Activated naive CD4-positive, alpha-beta T cell treated with anti-CD3 and anti-CD28 coated beads, Interleukin-2, amount 50 U/mL, for 72 hours (primary cell): ENCODE data around the gene TP53I13. TPM values are rescaled to one million over a fixed set of nuclear protein-coding genes. Genes with fewer than 3 reads are reported as not detected.
"Not testable (repeated sequence)": the region's sequence is repeated elsewhere in the genome, so short reads cannot be mapped to it uniquely, and the experiment has no call there.

Experiments
- ATAC-seq, 2 donors: fragments of 150-1000 bp; cut with Tn5 transposase; 2 replicates each; pipeline ENCODE4 v1.10.0; 2021; ENCODE audit warnings: mild to moderate bottlenecking in 2 of 2, moderate library complexity in 2 of 2
- DNase-seq, 2 donors: peaks; one replicate each; pipeline ENCODE4 v3.0.0; 2021 to 2022; ENCODE audit warnings: low spot score in 2 of 2
- H3K27ac Mint-ChIP-seq, 2 donors: one replicate each; pipeline ENCODE4 v1.8.0; 2022; ENCODE audit warnings: mild to moderate bottlenecking in 2 of 2, mixed read lengths in 2 of 2
- H3K36me3 Mint-ChIP-seq, 2 donors: one replicate each; pipeline ENCODE4 v1.8.0; 2022; ENCODE audit warnings: mixed read lengths in 2 of 2
- H3K9me3 Mint-ChIP-seq, 2 donors: one replicate each; pipeline ENCODE4 v1.8.0; 2022; ENCODE audit warnings: mixed read lengths in 2 of 2
- total RNA-seq, 2 donors: library from RNA; stranded (reverse); gene quantifications; one replicate each; pipeline ENCODE4 v1.2.3, GENCODE V29; 2022

TP53I13 gene, protein sequence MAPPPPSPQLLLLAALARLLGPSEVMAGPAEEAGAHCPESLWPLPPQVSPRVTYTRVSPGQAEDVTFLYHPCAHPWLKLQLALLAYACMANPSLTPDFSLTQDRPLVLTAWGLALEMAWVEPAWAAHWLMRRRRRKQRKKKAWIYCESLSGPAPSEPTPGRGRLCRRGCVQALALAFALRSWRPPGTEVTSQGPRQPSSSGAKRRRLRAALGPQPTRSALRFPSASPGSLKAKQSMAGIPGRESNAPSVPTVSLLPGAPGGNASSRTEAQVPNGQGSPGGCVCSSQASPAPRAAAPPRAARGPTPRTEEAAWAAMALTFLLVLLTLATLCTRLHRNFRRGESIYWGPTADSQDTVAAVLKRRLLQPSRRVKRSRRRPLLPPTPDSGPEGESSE
- 10 to 100 TPM; 29.9 to 52.1 TPM for total RNA-seq

DNA sequence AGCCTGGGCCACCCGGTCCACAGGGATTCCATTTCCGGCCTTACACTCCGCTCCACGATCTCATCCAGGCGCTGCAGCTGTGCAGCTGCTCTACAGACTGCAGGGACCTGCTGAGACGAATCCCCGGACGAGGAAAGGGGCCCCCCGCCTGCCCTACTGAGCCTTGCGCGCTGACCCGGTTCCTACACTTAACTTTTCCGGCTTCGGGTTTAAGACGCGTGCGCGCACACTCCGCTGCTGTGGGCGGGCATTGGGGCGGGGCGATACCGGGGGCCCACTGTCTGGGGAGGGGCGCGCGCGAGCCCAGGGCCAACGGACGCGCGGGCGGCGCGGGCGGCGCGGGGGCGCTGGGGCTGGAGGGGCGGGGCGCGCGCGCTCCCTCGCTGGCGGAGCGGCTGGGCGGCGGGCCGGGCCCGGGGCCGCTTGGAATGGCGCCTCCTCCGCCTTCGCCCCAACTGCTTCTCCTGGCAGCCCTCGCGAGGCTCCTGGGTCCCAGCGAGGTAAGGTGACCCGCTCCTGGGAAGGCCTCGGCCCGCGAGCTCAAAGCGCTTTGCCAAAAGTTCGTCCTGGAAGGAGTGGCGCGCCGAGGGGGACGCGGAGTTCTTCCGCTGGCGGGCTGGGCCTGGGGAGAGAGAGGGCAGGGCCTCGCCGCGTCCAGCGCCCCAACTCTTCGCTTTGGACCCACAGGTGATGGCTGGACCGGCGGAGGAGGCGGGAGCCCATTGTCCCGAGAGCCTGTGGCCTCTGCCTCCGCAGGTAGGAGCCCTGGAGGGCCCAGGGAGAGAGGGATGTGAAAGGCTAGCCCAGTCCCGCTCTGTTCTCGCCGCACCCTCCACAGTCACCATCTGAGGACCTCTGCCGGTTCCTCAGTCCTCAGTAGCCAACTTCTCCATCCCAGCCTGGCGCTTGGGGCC lies at the start of gene TP53I13:
TSS of gene TP53I13 (plus strand) at position 371 of the 914 bp plus-strand sequence. CDS start at position 429, 58 bp downstream.
- H3K27ac Mint-ChIP-seq, result peak within 1 kb of the TSS; percentile 88 to 90
- H3K36me3 Mint-ChIP-seq, result peaks cover 5 to 15% of the 10 kb centered on the region in 2 donors
- H3K9me3 Mint-ChIP-seq, result no peaks in the 10 kb centered on the region
- DNase-seq, result peak; percentile 84 to 87
- peak; percentile 60 to 63 for ATAC-seq

DNA sequence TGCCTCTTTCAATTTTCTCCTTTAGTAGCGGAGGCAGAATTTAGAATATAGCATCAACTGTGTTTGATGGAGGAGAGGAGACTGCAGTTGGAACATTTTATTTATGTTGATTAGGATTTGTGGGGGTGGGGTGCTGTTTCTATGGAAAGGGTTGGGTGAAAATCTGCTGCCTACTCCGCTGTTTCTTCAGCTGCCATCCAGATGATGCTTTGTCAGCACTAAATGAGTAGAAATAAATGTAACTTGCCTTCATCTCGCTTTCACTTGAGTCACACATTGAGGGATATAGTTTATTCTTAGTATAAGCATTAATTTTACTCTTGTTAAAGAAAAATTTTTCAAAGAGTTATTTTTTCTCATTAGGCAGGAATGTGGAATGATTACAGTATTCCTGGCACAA lies 43.8 kb upstream of the TP53I13 start:
- ATAC-seq (no peak), DNase-seq (no peak)
- H3K27ac Mint-ChIP-seq, result no peak overlapping the region
- H3K9me3 Mint-ChIP-seq, result no peaks in the 10 kb centered on the region
- H3K36me3 Mint-ChIP-seq, result no peaks in the 10 kb centered on the region

DNA sequence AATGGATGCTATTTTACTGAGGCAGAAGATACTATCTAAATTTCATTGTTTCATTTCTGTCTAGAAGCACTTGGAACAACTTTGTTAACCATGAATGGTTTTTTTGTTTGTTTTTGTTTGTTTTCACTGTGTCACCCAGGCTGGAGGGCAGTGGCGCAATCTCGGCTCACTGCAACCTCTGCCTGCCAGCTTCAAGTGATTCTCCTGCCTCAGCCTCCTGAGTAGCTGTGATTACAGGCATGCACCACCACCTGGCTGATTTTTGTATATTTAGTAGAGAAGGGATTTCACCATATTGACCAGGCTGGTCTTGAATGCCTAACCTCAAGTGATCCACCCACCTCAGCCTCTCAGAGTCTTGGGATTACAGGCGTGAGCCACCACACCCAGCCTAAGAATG lies 42.2 kb upstream of the TP53I13 start:
- DNase-seq, result no peak
- peak in 1 of 2 donors; percentile 31 for ATAC-seq
- H3K27ac Mint-ChIP-seq, result no peak overlapping the region
- no peaks in the 10 kb centered on the region for H3K36me3 Mint-ChIP-seq
- no peaks in the 10 kb centered on the region for H3K9me3 Mint-ChIP-seq

DNA sequence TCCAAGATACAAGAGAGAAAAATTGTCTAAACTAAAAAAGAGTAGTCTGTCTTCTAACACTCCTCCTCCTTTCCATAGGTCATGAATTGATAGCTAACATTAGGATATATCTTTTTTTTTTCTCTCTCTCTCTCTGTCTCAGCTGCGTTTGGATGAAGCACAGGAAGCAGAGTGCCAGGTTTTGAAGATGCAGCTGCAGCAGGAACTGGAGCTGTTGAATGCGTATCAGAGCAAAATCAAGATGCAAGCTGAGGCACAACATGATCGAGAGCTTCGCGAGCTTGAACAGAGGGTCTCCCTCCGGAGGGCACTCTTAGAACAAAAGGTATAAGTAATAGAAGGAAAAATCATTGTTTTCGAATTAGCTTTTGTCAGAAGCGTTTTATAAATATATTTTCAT lies 34.5 kb upstream of the TP53I13 start:
- no peak overlapping the region for H3K27ac Mint-ChIP-seq
- no peaks in the 10 kb centered on the region for H3K9me3 Mint-ChIP-seq
- ATAC-seq (no peak), DNase-seq (no peak)
- peaks cover 6 to 7% of the 10 kb centered on the region in 2 donors for H3K36me3 Mint-ChIP-seq

DNA sequence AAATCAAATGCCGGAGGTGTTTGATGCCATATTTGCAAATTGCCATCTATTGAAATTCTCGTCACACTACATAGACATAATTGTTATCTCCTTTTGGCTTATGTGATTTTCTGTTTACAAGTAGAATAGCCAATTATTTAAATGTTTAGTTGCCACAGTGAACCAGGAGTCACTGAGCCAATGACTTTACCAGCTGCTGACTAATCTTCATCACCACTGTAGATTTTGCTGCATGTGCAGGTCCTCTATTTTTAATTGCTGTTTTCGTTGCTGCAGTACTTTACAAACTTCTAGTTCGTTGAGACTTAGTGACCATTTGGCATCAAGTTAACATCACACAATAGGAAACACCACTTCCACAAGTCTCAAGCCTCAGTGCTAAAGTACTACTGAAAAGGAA lies 24.4 kb upstream of the TP53I13 start:
- H3K27ac Mint-ChIP-seq, result no peak overlapping the region
- H3K9me3 Mint-ChIP-seq, result no peaks in the 10 kb centered on the region
- peaks cover 0 to 5% of the 10 kb centered on the region in 2 donors for H3K36me3 Mint-ChIP-seq
- DNase-seq, result no peak
- no peak for ATAC-seq

DNA sequence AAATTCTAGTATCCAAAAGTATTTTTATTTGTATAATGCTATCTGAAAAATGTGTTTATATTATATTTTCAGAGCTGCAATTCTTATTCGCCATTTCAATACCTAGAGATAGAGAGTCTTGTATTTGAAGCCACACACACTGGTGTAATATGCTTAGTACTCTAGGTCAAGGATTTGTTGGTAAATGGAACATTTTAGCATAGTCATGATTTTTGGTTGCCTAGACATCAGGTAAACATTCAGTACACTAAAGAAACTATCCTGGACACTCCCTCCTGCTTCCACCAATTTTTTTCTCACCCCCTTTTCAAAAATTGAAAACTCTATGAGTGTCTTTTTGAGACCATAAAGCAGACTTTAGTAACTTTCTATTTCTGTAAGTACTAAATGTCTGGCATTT lies 22.4 kb upstream of the TP53I13 start:
- ATAC-seq (no peak), DNase-seq (no peak)
- H3K9me3 Mint-ChIP-seq, result no peaks in the 10 kb centered on the region
- H3K27ac Mint-ChIP-seq, result no peak overlapping the region
- H3K36me3 Mint-ChIP-seq, result peaks cover 0 to 5% of the 10 kb centered on the region in 2 donors

DNA sequence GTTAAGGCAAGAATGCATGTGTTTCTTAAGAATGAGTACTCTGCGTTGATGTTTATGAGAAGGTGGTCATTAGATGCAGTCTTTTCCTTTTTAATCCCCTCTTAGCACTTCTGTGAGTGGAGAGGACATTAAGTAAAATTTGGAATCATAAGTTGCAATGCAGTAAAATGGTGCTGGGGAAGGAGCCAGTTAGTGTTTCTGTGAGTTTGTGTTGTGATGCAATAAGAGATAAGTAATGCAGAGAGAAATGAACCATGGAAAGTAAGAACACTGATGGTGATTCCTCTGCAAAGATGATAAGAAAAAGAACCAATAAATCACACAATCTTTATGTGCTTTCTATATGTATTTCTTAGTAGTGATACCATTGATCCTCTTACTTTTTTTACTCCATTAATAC lies 21.7 kb upstream of the TP53I13 start:
- H3K9me3 Mint-ChIP-seq, result no peaks in the 10 kb centered on the region
- H3K36me3 Mint-ChIP-seq, result peaks cover 0 to 5% of the 10 kb centered on the region in 2 donors
- H3K27ac Mint-ChIP-seq, result no peak overlapping the region
- ATAC-seq (no peak), DNase-seq (no peak)

DNA sequence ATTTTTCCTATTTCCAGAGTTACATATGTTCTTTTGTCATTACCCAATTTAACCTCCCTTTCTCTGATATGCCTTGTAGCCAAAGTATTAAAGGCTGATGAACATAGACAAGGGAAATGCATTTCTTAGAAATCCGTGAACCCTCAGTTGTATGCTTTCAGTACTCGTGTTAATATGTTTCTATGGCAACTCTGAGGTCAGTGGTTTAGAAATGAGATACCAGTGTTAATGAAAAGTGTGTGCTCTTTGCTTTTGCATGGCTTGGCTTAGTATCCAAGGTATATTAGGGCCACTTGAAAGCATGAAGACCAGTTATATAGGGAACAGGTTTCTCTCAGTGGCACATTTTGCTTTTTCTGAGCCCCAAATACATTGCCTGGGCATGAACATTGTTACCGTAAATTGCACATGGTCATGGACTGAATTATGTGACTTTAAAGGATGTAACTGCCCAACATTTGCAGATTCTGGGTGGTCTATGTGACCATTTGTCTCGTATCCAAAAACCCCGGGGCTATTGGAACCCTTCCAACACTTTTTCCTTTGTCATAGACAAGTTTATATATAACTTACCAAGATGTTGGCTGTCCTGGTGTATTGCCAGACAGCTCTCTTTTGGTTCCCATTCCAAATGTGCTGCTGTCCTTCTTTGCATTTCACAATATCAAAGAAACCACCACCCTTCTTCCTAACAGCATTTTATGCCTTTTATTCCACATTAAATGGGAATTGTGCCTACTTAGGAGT lies 19.2 kb upstream of the TP53I13 start:
- no peak overlapping the region for H3K27ac Mint-ChIP-seq
- no peaks in the 10 kb centered on the region for H3K36me3 Mint-ChIP-seq
- no peaks in the 10 kb centered on the region for H3K9me3 Mint-ChIP-seq
- ATAC-seq, result peak in 1 of 2 donors; percentile 78
- DNase-seq, result no peak

DNA sequence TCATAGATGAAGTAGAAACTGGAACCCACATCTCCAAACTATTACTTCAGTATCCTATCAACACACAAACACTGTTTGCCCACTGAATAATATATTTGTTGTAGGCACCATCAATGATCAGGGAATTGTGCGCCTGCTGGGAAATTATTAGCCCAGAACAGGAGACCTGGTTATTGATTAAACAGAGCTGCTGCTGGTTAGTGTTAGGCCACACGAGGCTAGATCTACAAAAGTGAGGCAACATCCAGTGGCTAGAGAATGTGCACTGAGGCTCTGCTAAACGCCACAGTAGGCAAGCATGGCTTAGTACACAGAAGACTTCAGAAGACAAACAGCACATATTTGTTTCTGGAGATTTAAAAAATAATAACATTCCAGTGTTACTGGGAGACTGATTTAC lies 12.7 kb upstream of the TP53I13 start:
- no peak for ATAC-seq
- Mint-ChIP-seq H3K36me3 (no peaks in the 10 kb centered on the region), H3K9me3 (no peaks in the 10 kb centered on the region), H3K27ac (no peak overlapping the region)
- DNase-seq, result no peak

DNA sequence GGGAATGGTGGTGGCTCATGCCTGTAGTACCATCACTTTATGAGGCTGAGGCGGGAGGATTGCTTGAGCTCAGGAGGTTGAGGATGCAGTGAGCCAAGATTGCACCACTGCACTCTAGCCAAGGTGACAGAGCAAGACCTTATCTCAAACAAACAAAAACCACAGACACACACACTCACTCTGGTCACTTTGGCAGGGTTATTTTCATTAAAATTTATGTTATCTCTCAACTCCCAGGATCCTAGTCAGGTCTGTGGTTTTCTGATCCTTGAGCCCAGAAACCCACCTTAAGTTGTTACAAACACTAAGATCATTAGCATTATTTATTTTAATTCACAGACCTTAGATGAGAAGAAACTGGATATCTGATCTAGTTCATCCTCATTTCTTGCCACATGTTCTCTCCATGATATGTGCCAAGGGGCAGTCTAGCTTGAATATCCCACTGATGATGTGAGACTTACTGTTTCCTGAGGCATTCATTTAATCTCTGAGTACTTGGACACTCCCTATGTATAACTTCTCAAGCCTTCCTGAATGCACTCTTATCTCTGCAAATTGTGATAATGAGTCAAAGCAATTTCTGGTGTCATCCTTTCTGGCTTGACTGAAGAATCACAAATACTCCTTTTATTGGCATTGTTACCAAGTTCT lies 11.3 kb upstream of the TP53I13 start:
- H3K27ac Mint-ChIP-seq, result peak overlapping the region in 1 of 2 donors; percentile 38
- DNase-seq (no peak), ATAC-seq (peak; percentile 42 to 54)
- peaks cover 0 to 4% of the 10 kb centered on the region in 2 donors for H3K36me3 Mint-ChIP-seq
- no peaks in the 10 kb centered on the region for H3K9me3 Mint-ChIP-seq

DNA sequence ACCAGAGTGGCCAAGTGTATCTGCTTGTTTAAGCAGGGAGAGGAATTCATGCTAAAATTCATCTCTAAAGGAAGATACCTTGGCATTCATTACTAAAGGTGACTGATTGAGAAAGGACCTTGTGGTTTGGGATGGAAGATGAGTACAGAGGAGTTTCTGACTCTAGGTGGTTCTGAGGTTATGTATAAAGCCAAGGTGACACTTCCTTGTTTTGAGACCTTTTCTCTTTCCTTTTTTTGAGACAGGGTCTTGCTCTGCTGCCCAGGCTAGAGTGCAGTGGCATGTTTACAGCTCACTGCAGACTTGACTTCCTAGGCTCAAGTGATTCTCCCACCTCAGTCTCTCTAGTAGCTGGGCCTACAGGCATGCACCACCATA lies 10.8 kb upstream of the TP53I13 start:
- ATAC-seq, result peak; percentile 86 to 88
- DNase-seq, result no peak
- Mint-ChIP-seq H3K9me3 (no peaks in the 10 kb centered on the region), H3K36me3 (peaks cover 4 to 9% of the 10 kb centered on the region in 2 donors), H3K27ac (peak overlapping the region in 1 of 2 donors; percentile 38)

DNA sequence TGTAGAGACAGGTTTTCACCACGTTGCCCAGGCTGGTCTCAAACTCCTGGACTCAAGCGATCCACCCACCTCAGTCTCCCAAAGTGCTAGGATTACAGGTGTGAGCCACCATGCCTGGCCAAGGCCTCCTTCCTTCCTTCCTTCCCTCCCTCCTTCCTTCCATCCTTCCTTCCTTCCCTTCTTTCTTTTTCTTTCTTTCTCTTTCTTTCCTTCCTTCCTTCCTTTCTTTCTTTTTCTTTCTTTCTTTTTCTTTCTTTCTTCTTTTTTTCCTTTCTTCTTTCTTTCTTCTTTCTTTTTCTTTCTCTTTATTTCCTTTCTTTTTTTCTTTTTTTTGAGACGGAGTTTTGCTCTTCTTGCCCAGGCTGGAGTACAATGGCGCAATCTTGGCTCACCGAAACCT lies 10.4 kb upstream of the TP53I13 start:
- not testable (repeated sequence) for H3K9me3 Mint-ChIP-seq, DNase-seq, ATAC-seq
- peaks cover 6 to 11% of the 10 kb centered on the region in 2 donors for H3K36me3 Mint-ChIP-seq
- peak overlapping the region in 1 of 2 donors; percentile 38 for H3K27ac Mint-ChIP-seq

DNA sequence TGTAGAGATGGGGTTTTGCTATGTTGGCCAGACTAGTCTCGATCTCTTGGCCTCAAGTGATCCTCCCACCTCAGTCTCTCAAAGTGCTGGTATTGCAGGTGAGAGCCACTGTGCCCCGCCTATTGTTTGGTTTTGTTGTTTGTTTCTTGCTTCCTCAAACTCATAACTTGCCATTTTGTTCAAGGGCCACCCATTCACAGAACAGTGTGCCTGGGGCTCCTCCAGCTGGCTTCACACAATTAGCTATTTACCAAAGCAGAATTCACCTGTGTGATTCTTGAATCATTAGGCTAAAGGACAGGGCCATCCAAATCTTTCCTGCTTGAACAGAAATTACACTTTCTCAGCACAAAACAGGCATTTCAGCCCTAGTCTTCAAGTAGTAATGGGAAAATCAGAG lies 8.9 kb upstream of the TP53I13 start:
- H3K36me3 Mint-ChIP-seq, result peaks cover 6 to 11% of the 10 kb centered on the region in 2 donors
- H3K27ac Mint-ChIP-seq, result no peak overlapping the region
- no peak for ATAC-seq
- DNase-seq, result no peak
- H3K9me3 Mint-ChIP-seq, result no peaks in the 10 kb centered on the region

DNA sequence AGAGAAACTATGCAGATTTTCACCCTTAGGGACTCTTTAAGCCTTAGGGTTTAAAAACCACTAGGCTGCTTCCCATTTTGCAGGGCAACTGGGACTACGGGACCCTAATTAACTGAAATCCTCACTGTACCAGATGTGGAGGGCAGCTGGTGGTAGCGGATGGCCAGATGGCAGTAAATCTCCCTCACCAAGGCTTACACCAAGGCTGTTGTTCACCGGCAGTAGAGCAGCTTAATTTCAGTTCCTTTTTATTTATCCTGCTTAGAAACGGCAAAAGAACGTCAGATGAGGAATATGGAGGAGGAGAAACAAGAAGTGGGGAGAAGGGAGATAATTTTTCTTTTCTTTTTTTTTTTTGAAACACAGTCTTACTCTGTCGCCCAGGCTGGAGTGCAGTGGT lies 8.2 kb upstream of the TP53I13 start:
- DNase-seq (no peak), ATAC-seq (no peak)
- H3K36me3 Mint-ChIP-seq, result peaks cover 6 to 11% of the 10 kb centered on the region in 2 donors
- no peak overlapping the region for H3K27ac Mint-ChIP-seq
- H3K9me3 Mint-ChIP-seq, result no peaks in the 10 kb centered on the region

DNA sequence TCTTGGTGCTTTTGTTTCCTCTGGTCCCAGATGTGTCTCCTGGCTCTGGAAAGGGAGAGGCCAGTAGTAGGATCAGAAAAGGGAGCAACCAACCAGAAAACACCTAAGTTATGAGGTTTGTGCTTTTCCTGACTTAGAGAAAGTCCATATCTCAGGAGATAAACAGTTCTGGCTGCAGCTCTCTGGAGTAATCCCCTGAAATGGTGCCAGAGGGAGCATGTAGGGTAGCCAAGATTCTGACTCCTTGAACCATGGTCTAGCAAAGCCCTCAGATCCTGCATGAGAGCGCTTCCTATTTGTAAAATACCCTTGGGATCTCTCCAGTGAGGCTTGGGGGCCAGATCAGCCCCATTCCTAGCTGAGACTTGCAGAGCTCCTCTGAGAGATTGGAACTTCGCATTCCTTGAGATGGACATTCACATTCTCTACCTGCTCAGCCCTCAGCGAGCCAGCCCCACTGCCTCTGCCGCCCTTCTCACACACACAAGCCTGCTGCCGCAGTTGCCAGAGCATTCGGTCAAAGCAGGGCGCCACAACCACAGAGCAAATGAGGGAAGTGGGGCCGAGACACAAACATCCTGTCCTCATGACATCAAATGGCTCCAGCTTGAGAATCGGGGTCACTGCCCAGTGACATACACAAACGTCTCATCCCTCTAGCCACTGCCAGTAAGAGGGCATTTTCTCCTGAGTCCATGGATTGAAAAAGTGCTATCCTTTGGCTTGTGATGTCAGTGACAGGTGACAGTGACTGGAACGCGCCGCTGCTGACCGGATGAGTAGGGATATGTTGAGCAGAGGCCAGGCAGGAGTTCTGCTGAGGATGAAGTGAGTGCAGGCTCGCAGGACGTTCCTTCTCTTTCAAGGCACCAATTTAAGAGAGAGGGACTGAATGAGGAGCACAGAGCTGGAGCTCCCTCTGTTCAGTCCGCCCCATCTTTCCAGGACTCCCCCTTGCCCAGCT lies 6.7 kb upstream of the TP53I13 start:
- Mint-ChIP-seq H3K27ac (no peak overlapping the region), H3K9me3 (no peaks in the 10 kb centered on the region), H3K36me3 (peaks cover 11 to 16% of the 10 kb centered on the region in 2 donors)
- ATAC-seq (no peak), DNase-seq (no peak)
